Panc1 (cell line): Measurements from ENCODE around the gene NCAM1.

Experiments
- POLR2AphosphoS5 ChIP-seq: IDR thresholded peaks from 2 replicates; pipeline ENCODE4 v1.6.1; 2012; ENCODE audit warnings: mild to moderate bottlenecking, low read depth, low read length, moderate library complexity
- SIN3A ChIP-seq: IDR thresholded peaks from 2 replicates; pipeline ENCODE4 v1.6.1; 2012; ENCODE audit warnings: low read depth, mild to moderate bottlenecking, low read length, moderate library complexity, borderline replicate concordance; ENCODE audit not compliant: insufficient read depth
- TF ChIP-seq, protein P1 (sequence below): fragments of 450-650 bp; IDR thresholded peaks from 2 replicates; pipeline ENCODE4 v1.5.1; 2017; ENCODE audit warnings: mild to moderate bottlenecking
- TF ChIP-seq, protein P2 (sequence below), 2 experiments: IDR thresholded peaks; 2 replicates each; pipeline ENCODE4 v1.6.1; 2011 to 2012; ENCODE audit warnings: low read depth in 2 of 2, control low read depth in 1 of 2, low read length in 1 of 2, mild to moderate bottlenecking in 1 of 2, moderate library complexity in 1 of 2; ENCODE audit not compliant: insufficient read depth in 1 of 2

DNA sequence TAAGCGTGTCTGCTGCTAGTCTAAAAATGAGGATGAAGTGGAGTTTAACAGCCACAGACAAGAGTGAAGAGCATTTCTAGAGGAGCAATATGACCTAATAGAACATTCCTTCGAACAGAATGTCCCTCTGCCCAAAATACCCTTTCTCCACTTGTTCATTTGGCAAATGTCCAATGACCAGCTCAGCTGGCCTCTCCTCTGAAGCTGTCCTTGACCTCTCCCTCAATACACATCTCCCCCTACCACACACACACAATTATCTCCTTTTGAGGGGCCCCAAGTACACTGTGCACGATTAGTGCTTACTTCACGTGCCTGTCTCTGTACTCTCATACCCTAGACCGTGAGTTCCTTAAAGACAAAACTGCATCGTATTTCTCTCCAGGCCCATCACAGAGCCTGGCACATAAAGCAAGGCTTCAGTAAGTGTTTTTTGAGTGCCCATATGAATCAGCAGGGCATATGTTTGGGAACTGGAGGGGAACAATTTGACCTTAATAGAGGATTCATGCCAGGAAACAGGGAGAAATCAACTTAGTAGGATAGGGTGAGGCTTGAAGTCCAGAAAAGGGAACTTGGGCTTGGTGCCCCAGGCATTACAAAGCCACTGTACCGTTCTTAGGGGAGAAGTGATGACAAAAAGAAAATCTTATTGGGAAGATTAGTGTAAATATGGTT is 18.1 kb upstream of the NCAM1 start:
- TF ChIP-seq, protein P1, sequence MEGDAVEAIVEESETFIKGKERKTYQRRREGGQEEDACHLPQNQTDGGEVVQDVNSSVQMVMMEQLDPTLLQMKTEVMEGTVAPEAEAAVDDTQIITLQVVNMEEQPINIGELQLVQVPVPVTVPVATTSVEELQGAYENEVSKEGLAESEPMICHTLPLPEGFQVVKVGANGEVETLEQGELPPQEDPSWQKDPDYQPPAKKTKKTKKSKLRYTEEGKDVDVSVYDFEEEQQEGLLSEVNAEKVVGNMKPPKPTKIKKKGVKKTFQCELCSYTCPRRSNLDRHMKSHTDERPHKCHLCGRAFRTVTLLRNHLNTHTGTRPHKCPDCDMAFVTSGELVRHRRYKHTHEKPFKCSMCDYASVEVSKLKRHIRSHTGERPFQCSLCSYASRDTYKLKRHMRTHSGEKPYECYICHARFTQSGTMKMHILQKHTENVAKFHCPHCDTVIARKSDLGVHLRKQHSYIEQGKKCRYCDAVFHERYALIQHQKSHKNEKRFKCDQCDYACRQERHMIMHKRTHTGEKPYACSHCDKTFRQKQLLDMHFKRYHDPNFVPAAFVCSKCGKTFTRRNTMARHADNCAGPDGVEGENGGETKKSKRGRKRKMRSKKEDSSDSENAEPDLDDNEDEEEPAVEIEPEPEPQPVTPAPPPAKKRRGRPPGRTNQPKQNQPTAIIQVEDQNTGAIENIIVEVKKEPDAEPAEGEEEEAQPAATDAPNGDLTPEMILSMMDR: no peak
- TF ChIP-seq POLR2AphosphoS5: no peak
- no peak for TF ChIP-seq SIN3A
- TF ChIP-seq, protein P2, sequence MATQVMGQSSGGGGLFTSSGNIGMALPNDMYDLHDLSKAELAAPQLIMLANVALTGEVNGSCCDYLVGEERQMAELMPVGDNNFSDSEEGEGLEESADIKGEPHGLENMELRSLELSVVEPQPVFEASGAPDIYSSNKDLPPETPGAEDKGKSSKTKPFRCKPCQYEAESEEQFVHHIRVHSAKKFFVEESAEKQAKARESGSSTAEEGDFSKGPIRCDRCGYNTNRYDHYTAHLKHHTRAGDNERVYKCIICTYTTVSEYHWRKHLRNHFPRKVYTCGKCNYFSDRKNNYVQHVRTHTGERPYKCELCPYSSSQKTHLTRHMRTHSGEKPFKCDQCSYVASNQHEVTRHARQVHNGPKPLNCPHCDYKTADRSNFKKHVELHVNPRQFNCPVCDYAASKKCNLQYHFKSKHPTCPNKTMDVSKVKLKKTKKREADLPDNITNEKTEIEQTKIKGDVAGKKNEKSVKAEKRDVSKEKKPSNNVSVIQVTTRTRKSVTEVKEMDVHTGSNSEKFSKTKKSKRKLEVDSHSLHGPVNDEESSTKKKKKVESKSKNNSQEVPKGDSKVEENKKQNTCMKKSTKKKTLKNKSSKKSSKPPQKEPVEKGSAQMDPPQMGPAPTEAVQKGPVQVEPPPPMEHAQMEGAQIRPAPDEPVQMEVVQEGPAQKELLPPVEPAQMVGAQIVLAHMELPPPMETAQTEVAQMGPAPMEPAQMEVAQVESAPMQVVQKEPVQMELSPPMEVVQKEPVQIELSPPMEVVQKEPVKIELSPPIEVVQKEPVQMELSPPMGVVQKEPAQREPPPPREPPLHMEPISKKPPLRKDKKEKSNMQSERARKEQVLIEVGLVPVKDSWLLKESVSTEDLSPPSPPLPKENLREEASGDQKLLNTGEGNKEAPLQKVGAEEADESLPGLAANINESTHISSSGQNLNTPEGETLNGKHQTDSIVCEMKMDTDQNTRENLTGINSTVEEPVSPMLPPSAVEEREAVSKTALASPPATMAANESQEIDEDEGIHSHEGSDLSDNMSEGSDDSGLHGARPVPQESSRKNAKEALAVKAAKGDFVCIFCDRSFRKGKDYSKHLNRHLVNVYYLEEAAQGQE (IDR thresholded peaks at IDR 0.05; ENCODE audit: insufficient read depth in 1 of 2, low read depth in 2 of 2, low read length in 1 of 2): no peak
